ENCODE measurements around the gene GALNT10. TPM values are rescaled to one million over a fixed set of nuclear protein-coding genes. Genes with fewer than 3 reads are reported as not detected.

Gene GALNT10
- total RNA-seq, 1 experiment from 2014 or later: 27.8 TPM

DNA sequence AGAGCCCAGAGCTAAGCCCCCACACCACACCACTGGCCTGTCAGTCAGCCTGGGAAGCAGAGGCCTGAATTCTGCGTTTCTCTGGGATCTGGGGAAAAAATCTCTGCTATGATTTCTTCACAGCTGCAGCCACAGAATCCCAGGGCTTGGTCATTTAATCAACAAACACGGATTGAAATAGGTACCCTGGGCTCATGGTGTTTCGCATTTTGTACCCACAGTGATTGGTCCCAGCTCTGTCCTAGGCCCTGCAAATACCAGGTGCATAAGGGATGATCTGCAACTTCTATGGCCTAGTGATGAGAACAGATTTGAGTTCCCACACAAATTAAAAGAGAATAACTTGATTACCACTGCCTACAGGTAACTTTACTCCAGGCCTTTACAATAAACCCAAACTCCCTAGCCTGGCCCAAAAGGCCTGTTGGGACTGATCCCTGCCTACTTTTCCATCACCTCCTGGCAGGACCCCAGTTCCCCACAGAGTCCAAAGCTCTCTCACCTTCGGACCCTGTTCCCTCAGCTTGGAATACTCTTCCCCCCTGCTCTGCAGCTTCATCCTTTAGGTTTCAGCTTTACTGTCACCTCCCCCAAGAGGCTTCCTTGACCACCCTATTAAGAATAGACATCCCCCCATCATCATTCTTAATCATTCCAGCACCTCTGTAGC, 240.6 kb downstream of the GALNT10 start (continued):
- TF ChIP-seq, protein P1, sequence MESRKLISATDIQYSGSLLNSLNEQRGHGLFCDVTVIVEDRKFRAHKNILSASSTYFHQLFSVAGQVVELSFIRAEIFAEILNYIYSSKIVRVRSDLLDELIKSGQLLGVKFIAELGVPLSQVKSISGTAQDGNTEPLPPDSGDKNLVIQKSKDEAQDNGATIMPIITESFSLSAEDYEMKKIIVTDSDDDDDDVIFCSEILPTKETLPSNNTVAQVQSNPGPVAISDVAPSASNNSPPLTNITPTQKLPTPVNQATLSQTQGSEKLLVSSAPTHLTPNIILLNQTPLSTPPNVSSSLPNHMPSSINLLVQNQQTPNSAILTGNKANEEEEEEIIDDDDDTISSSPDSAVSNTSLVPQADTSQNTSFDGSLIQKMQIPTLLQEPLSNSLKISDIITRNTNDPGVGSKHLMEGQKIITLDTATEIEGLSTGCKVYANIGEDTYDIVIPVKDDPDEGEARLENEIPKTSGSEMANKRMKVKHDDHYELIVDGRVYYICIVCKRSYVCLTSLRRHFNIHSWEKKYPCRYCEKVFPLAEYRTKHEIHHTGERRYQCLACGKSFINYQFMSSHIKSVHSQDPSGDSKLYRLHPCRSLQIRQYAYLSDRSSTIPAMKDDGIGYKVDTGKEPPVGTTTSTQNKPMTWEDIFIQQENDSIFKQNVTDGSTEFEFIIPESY (IDR thresholded peaks at IDR 0.05; ENCODE audit: extremely low read depth, insufficient replicate concordance, low read length): no peak
- TF ChIP-seq EZH2 (IDR thresholded peaks at IDR 0.05) (no peak), ELF1 (IDR thresholded peaks at IDR 0.05; ENCODE audit: borderline replicate concordance, low read depth) (no peak), EZH2phosphoT487 (IDR thresholded peaks at IDR 0.05; ENCODE audit: borderline replicate concordance) (no peak), POLR2AphosphoS5 (IDR thresholded peaks at IDR 0.05; ENCODE audit: low read depth, low read length) (no peak), JUND (IDR thresholded peaks at IDR 0.05) (no peak), MAX (IDR thresholded peaks at IDR 0.05) (no peak), RAD21 (IDR thresholded peaks at IDR 0.05; ENCODE audit: low read depth) (no peak), FOSL1 (IDR thresholded peaks at IDR 0.05; ENCODE audit: low read depth) (no peak), ZFX (IDR thresholded peaks at IDR 0.05) (no peak)
- TF ChIP-seq, protein P2, sequence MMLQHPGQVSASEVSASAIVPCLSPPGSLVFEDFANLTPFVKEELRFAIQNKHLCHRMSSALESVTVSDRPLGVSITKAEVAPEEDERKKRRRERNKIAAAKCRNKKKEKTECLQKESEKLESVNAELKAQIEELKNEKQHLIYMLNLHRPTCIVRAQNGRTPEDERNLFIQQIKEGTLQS (IDR thresholded peaks at IDR 0.05): no peak

DNA sequence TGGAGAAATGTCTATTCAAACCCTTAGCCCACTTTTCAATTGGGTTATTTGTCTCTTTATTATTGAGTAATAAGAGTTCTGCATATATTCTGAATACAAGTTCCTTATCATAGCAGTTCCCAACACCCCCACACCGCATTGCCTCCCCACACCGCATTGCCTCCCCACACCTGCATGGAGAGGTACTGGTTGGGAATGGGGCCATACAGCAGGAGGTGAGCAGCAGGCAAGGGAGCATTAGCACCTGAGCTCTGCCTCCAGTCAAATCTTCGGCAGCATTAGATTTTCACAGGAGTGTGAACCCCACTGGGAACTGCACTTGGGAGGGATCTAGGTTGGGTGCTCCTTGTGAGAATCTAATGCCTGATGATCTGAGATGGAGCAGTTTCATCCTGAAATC, 244.7 kb downstream of the GALNT10 start:
- ATAC-seq: no peak
- Histone ChIP-seq H2AFZ (ENCODE audit: low read depth, low read length, poor library complexity, severe bottlenecking) (no peak overlapping the region), H3K9ac (ENCODE audit: low read length) (no peak overlapping the region), H4K20me1 (ENCODE audit: insufficient read depth) (no peaks in the 10 kb centered on the region), H3K27ac (ENCODE audit: low read depth, low read length) (no peak overlapping the region), H3K9me2 (ENCODE audit: insufficient read depth) (no peaks in the 10 kb centered on the region), H3K36me3 (ENCODE audit: control insufficient read depth in 1 of 2, insufficient read depth in 2 of 2, low read length in 2 of 2) (peaks cover 5 to 11% of the 10 kb centered on the region in 2 experiments; a peak in 3 of 4 replicates), H3K4me2 (ENCODE audit: low read length) (no peak overlapping the region), H3K4me3 (replicated peaks in 1 of 2; ENCODE audit: low read depth in 1 of 2, low read length in 2 of 2) (no peak overlapping the region), H3K79me2 (ENCODE audit: insufficient read depth, low read length) (no peaks in the 10 kb centered on the region), H3K4me1 (ENCODE audit: control insufficient read depth in 1 of 2, insufficient read depth in 2 of 2, low read length in 2 of 2) (no peaks in the 10 kb centered on the region), H3K27me3 (ENCODE audit: insufficient read depth, low read length) (no peaks in the 10 kb centered on the region), H3K9me3 (ENCODE audit: control insufficient read depth in 1 of 2, insufficient read depth in 1 of 2, low read depth in 1 of 2, low read length in 2 of 2) (no peaks in the 10 kb centered on the region)
- ChIA-PET POLR2A (no interaction called here), CTCF (no interaction called here), RAD21 (ENCODE audit: low non-redundant PET in 1 of 2, low total read pairs in 2 of 2, uncharacterized antibody in 2 of 2, unreplicated experiment in 2 of 2) (no interaction called here)
- DNase-seq (ENCODE audit: low read depth, low spot score): no peak
- intact Hi-C loops (cut with micrococcal nuclease): no loop called here
- BruUV-seq (replicated peaks): no TSS peak
- no peak for TF ChIP-seq TCF7L2 (IDR thresholded peaks at IDR 0.05; ENCODE audit: borderline replicate concordance, extremely low read depth, insufficient read depth, insufficient read length)
- TF ChIP-seq JUND (IDR thresholded peaks at IDR 0.05): no peak
- TF ChIP-seq ZNF274 (IDR thresholded peaks at IDR 0.05; ENCODE audit: low read depth, low read length): no peak
- TF ChIP-seq, protein P1 (IDR thresholded peaks at IDR 0.05; ENCODE audit: extremely low read depth, insufficient replicate concordance, low read length): no peak
- TF ChIP-seq POLR2A (IDR thresholded peaks at IDR 0.05; ENCODE audit: borderline replicate concordance, extremely low read depth, insufficient read depth, insufficient read length): no peak
- TF ChIP-seq SP1 (IDR thresholded peaks at IDR 0.05; ENCODE audit: low read depth): no peak
- TF ChIP-seq, protein P3, sequence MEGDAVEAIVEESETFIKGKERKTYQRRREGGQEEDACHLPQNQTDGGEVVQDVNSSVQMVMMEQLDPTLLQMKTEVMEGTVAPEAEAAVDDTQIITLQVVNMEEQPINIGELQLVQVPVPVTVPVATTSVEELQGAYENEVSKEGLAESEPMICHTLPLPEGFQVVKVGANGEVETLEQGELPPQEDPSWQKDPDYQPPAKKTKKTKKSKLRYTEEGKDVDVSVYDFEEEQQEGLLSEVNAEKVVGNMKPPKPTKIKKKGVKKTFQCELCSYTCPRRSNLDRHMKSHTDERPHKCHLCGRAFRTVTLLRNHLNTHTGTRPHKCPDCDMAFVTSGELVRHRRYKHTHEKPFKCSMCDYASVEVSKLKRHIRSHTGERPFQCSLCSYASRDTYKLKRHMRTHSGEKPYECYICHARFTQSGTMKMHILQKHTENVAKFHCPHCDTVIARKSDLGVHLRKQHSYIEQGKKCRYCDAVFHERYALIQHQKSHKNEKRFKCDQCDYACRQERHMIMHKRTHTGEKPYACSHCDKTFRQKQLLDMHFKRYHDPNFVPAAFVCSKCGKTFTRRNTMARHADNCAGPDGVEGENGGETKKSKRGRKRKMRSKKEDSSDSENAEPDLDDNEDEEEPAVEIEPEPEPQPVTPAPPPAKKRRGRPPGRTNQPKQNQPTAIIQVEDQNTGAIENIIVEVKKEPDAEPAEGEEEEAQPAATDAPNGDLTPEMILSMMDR (IDR thresholded peaks at IDR 0.05 in 2 of 3, conservative IDR thresholded peaks at IDR 0.05 in 1 of 3; ENCODE audit: borderline replicate concordance in 1 of 3, insufficient read depth in 1 of 3, low read depth in 2 of 3, low read length in 2 of 3): no peak
- TF ChIP-seq, protein P2 (IDR thresholded peaks at IDR 0.05): no peak
- no peak for TF ChIP-seq ELF1 (IDR thresholded peaks at IDR 0.05; ENCODE audit: borderline replicate concordance, low read depth)
- no peak for TF ChIP-seq RAD21 (IDR thresholded peaks at IDR 0.05; ENCODE audit: low read depth)
- TF ChIP-seq SIN3A (IDR thresholded peaks at IDR 0.05; ENCODE audit: low read depth): no peak
- TF ChIP-seq CEBPB (IDR thresholded peaks at IDR 0.05; ENCODE audit: low read depth): no peak
- TF ChIP-seq EZH2phosphoT487 (IDR thresholded peaks at IDR 0.05; ENCODE audit: borderline replicate concordance): no peak

All from HCT116 (cell line).